MM.1S (cell line): ENCODE results near the gene PLCB1.

Experiments
- DNase-seq: peaks from one replicate; pipeline ENCODE4 v3.0.0-alpha.2; 2015
- H2AFZ ChIP-seq: fragments of 300-600 bp; sonication (generic); 2 replicates; pipeline ENCODE4 v1.6.0; 2016; ENCODE audit warnings: antibody characterized with exemption, low read length
- H3F3A ChIP-seq: fragments of 300-600 bp; sonication (generic); 2 replicates; pipeline ENCODE4 v1.6.1; 2016; ENCODE audit warnings: mild to moderate bottlenecking, antibody characterized with exemption, low read length, moderate library complexity, mixed read lengths; ENCODE audit not compliant: insufficient read depth
- H3K27ac ChIP-seq: fragments of 300-600 bp; sonication (generic); 2 replicates; pipeline ENCODE4 v1.5.1; 2016; ENCODE audit warnings: mild to moderate bottlenecking, low read length
- H3K27me3 ChIP-seq: fragments of 300-600 bp; sonication (generic); replicated peaks from 2 replicates; pipeline ENCODE4 v1.6.0; 2016; ENCODE audit warnings: low read length; ENCODE audit not compliant: insufficient read depth
- H3K36me3 ChIP-seq: fragments of 300-600 bp; sonication (generic); replicated peaks from 2 replicates; pipeline ENCODE4 v1.6.1; 2016; ENCODE audit warnings: mild to moderate bottlenecking, low read length, mixed read lengths; ENCODE audit not compliant: insufficient read depth
- H3K4me1 ChIP-seq: fragments of 300-600 bp; sonication (generic); 2 replicates; pipeline ENCODE4 v1.6.1; 2016; ENCODE audit warnings: low read length, mixed read lengths
- H3K4me2 ChIP-seq: fragments of 300-600 bp; sonication (generic); 2 replicates; pipeline ENCODE4 v1.6.0; 2016; ENCODE audit warnings: low read depth, low read length
- H3K4me3 ChIP-seq: fragments of 300-600 bp; sonication (generic); 2 replicates; pipeline ENCODE4 v1.5.1; 2016; ENCODE audit warnings: low read length, mixed read lengths
- H3K79me2 ChIP-seq: fragments of 300-600 bp; sonication (generic); 2 replicates; pipeline ENCODE4 v1.6.1; 2016; ENCODE audit warnings: mixed run types, low read length, mixed read lengths
- H3K9ac ChIP-seq: fragments of 300-600 bp; sonication (generic); 2 replicates; pipeline ENCODE4 v1.6.1; 2016; ENCODE audit warnings: low read length, mixed read lengths
- H3K9me2 ChIP-seq: fragments of 300-600 bp; sonication (generic); replicated peaks from 2 replicates; pipeline ENCODE4 v1.6.1; 2016; ENCODE audit warnings: mild to moderate bottlenecking, low read length, mixed read lengths; ENCODE audit not compliant: insufficient read depth
- H3K9me3 ChIP-seq: fragments of 300-600 bp; sonication (generic); replicated peaks from 2 replicates; pipeline ENCODE4 v1.6.1; 2016; ENCODE audit warnings: mild to moderate bottlenecking, low read length, mixed read lengths; ENCODE audit not compliant: insufficient read depth
- H4K20me1 ChIP-seq: fragments of 300-600 bp; sonication (generic); 2 replicates; pipeline ENCODE4 v1.6.1; 2016; ENCODE audit warnings: mild to moderate bottlenecking, low read length, moderate library complexity, mixed read lengths; ENCODE audit not compliant: insufficient read depth
- EZH2 ChIP-seq: fragments of 300-600 bp; sonication (generic); optimal IDR thresholded peaks from 2 replicates; pipeline ENCODE3; 2017; ENCODE audit warnings: low read depth, mild to moderate bottlenecking, antibody characterized with exemption, low read length, mixed read lengths
- EZH2phosphoT487 ChIP-seq: fragments of 300-600 bp; sonication (generic); IDR thresholded peaks from 2 replicates; pipeline ENCODE4 v1.6.1; 2018; ENCODE audit warnings: antibody characterized with exemption, low read length
- TF ChIP-seq, protein P1 (sequence below): fragments of 300-600 bp; sonication (generic); IDR thresholded peaks from 2 replicates; pipeline ENCODE4 v1.5.1; 2016; ENCODE audit warnings: antibody characterized with exemption, low read length, mixed read lengths

The PLCB1 gene

DNA sequence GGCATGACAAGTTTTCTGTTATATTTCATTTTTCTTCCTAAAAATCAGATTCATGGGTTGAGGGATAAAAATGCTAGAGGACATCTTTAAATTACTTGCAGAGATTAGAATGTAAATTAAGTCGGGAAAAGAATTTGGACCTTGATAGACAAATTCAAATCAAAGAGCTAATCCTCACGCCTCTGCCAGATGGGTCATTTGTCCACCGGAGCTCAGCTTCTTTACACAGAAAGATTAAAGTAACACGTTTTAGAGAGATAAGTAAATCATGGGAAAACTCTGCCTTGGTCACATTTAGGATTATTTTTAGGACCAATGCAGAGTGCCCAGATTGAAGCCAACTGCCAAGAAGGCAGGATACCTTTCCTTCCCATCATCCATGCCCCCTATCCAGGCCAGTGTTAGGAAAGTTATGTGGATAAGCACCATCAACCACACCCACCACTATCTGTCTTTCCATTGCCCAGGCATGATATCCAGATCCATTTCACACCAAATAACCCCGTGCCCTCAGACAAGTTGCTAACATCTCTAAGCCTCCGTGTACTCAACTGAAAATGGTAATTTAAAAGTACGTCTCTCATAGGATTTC lies 539.4 kb downstream of the PLCB1 start:
- TF ChIP-seq EZH2phosphoT487 (no peak), EZH2 (no peak)
- TF ChIP-seq, protein P1, sequence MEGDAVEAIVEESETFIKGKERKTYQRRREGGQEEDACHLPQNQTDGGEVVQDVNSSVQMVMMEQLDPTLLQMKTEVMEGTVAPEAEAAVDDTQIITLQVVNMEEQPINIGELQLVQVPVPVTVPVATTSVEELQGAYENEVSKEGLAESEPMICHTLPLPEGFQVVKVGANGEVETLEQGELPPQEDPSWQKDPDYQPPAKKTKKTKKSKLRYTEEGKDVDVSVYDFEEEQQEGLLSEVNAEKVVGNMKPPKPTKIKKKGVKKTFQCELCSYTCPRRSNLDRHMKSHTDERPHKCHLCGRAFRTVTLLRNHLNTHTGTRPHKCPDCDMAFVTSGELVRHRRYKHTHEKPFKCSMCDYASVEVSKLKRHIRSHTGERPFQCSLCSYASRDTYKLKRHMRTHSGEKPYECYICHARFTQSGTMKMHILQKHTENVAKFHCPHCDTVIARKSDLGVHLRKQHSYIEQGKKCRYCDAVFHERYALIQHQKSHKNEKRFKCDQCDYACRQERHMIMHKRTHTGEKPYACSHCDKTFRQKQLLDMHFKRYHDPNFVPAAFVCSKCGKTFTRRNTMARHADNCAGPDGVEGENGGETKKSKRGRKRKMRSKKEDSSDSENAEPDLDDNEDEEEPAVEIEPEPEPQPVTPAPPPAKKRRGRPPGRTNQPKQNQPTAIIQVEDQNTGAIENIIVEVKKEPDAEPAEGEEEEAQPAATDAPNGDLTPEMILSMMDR: no peak
- Histone ChIP-seq H2AFZ (no peak overlapping the region), H3K9ac (no peak overlapping the region), H3K9me2 (no peaks in the 10 kb centered on the region), H4K20me1 (no peaks in the 10 kb centered on the region), H3K4me1 (no peaks in the 10 kb centered on the region), H3K36me3 (no peaks in the 10 kb centered on the region), H3K27me3 (no peaks in the 10 kb centered on the region), H3F3A (no peaks in the 10 kb centered on the region), H3K4me2 (no peak overlapping the region), H3K27ac (no peak overlapping the region), H3K4me3 (no peak overlapping the region), H3K9me3 (no peaks in the 10 kb centered on the region), H3K79me2 (no peaks in the 10 kb centered on the region)
- DNase-seq: no peak

- H3K36me3 ChIP-seq: no peaks in the 10 kb centered on the region
- no peaks in the 10 kb centered on the region for H3K9me3 ChIP-seq
- no peaks in the 10 kb centered on the region for H3K9me2 ChIP-seq
- H3K4me3 ChIP-seq: no peak overlapping the region
- H4K20me1 ChIP-seq: no peaks in the 10 kb centered on the region
- H3K9ac ChIP-seq: no peak overlapping the region
- TF ChIP-seq EZH2phosphoT487: no peak
- no peak overlapping the region for H3K4me2 ChIP-seq
- no peaks in the 10 kb centered on the region for H3K4me1 ChIP-seq
- DNase-seq: no peak
- H2AFZ ChIP-seq: no peak overlapping the region
- H3K27ac ChIP-seq: no peak overlapping the region
- no peaks in the 10 kb centered on the region for H3K79me2 ChIP-seq
- no peaks in the 10 kb centered on the region for H3F3A ChIP-seq
- no peaks in the 10 kb centered on the region for H3K27me3 ChIP-seq
Observed at GRCh38 chr20:8673116-8673515, 541.0 kb downstream of the PLCB1 start.

- H3K4me1 ChIP-seq: no peaks in the 10 kb centered on the region
- no peaks in the 10 kb centered on the region for H3F3A ChIP-seq
- no peak overlapping the region for H3K4me2 ChIP-seq
- H3K9ac ChIP-seq: no peak overlapping the region
- no peaks in the 10 kb centered on the region for H4K20me1 ChIP-seq
- H3K36me3 ChIP-seq: no peaks in the 10 kb centered on the region
- TF ChIP-seq, protein P1: no peak
- TF ChIP-seq EZH2 (no peak), EZH2phosphoT487 (no peak)
- H3K27me3 ChIP-seq: no peaks in the 10 kb centered on the region
- no peak overlapping the region for H2AFZ ChIP-seq
- H3K4me3 ChIP-seq: no peak overlapping the region
- H3K9me3 ChIP-seq: no peaks in the 10 kb centered on the region
- H3K9me2 ChIP-seq: no peaks in the 10 kb centered on the region
- no peak overlapping the region for H3K27ac ChIP-seq
- H3K79me2 ChIP-seq: no peaks in the 10 kb centered on the region
- DNase-seq: no peak
Observed at GRCh38 chr20:8675896-8676295, 543.8 kb downstream of the PLCB1 start.

GRCh38 chr20:8678098-8678776 lies 546.2 kb downstream of the PLCB1 start:
- Histone ChIP-seq H3K36me3 (no peaks in the 10 kb centered on the region), H4K20me1 (no peaks in the 10 kb centered on the region), H3K4me2 (no peak overlapping the region), H3K4me1 (no peaks in the 10 kb centered on the region), H3F3A (no peaks in the 10 kb centered on the region), H3K4me3 (no peak overlapping the region), H3K9me2 (no peaks in the 10 kb centered on the region), H3K79me2 (no peaks in the 10 kb centered on the region), H3K9me3 (no peaks in the 10 kb centered on the region), H3K27ac (no peak overlapping the region), H3K9ac (no peak overlapping the region), H2AFZ (no peak overlapping the region), H3K27me3 (no peaks in the 10 kb centered on the region)
- TF ChIP-seq EZH2phosphoT487: no peak
- TF ChIP-seq, protein P1: no peak
- TF ChIP-seq EZH2: no peak
- no peak for DNase-seq
